SK-N-SH treated with all-trans-retinoic acid at 6 μM for 48 hours (cell line): ENCODE measurements around the gene MPZL3.

Source experiments
- ATAC-seq: fragments of 200-7000 bp; cut with Tn5 transposase; 3 replicates; pipeline ENCODE4 v1.9.1; 2020; ENCODE audit warnings: mild to moderate bottlenecking, moderate library complexity
- ARNTL ChIP-seq: fragments of 450-650 bp; formaldehyde crosslinking; IDR thresholded peaks from 2 replicates; pipeline ENCODE4 v1.5.0; 2020; ENCODE audit warnings: low read depth, mild to moderate bottlenecking, moderate library complexity, borderline replicate concordance
- BACH2 ChIP-seq: fragments of 250-450 bp; sonication (Bioruptor Pico); IDR thresholded peaks from 2 replicates; pipeline ENCODE4 v1.9.0; 2021; ENCODE audit warnings: mild to moderate bottlenecking, borderline replicate concordance
- CREB5 ChIP-seq: fragments of 250-450 bp; sonication (Bioruptor Pico); IDR thresholded peaks from 2 replicates; pipeline ENCODE4 v1.5.1; 2020; ENCODE audit warnings: low read depth, mild to moderate bottlenecking, moderate library complexity
- CSDC2 ChIP-seq: fragments of 250-450 bp; sonication (Bioruptor Pico); IDR thresholded peaks from 2 replicates; pipeline ENCODE4 v1.5.0; 2020; ENCODE audit warnings: mild to moderate bottlenecking, moderate library complexity
- CSRNP3 ChIP-seq: fragments of 250-450 bp; sonication (Bioruptor Pico); IDR thresholded peaks from 2 replicates; pipeline ENCODE4 v1.5.1; 2021; ENCODE audit warnings: mild to moderate bottlenecking, moderate library complexity
- ESRRG ChIP-seq: fragments of 250-450 bp; sonication (Bioruptor Pico); IDR thresholded peaks from 2 replicates; pipeline ENCODE4 v1.6.1; 2021; ENCODE audit warnings: mild to moderate bottlenecking
- PATZ1 ChIP-seq: fragments of 250-450 bp; sonication (Bioruptor Pico); IDR thresholded peaks from 2 replicates; pipeline ENCODE4 v1.8.0; 2020; ENCODE audit warnings: mild to moderate bottlenecking, moderate library complexity, borderline replicate concordance
- POU6F1 ChIP-seq: fragments of 250-450 bp; sonication (Bioruptor Pico); IDR thresholded peaks from 2 replicates; pipeline ENCODE4 v1.8.0; 2021; ENCODE audit warnings: low read depth, mild to moderate bottlenecking, moderate library complexity, borderline replicate concordance
- RARB ChIP-seq: fragments of 250-450 bp; sonication (Bioruptor Pico); IDR thresholded peaks from 2 replicates; pipeline ENCODE4 v1.8.0; 2021; ENCODE audit warnings: mild to moderate bottlenecking, moderate library complexity
- SNAI2 ChIP-seq: fragments of 250-450 bp; sonication (Bioruptor Pico); IDR thresholded peaks from 2 replicates; pipeline ENCODE4 v1.5.0; 2020; ENCODE audit warnings: mild to moderate bottlenecking, moderate library complexity
- TOX ChIP-seq: fragments of 250-450 bp; sonication (Bioruptor Pico); IDR thresholded peaks from 2 replicates; pipeline ENCODE4 v1.8.0; 2021; ENCODE audit warnings: mild to moderate bottlenecking, moderate library complexity, borderline replicate concordance
- TSHZ2 ChIP-seq: fragments of 250-450 bp; sonication (Bioruptor Pico); IDR thresholded peaks from 2 replicates; pipeline ENCODE4 v1.5.0; 2020; ENCODE audit warnings: mild to moderate bottlenecking, moderate library complexity
- ZC3H10 ChIP-seq: fragments of 250-450 bp; sonication (Bioruptor Pico); IDR thresholded peaks from 2 replicates; pipeline ENCODE4 v1.5.1; 2021; ENCODE audit warnings: mild to moderate bottlenecking, moderate library complexity
- ZFP3 ChIP-seq: fragments of 250-450 bp; sonication (Bioruptor Pico); IDR thresholded peaks from 2 replicates; pipeline ENCODE4 v1.5.0; 2020; ENCODE audit warnings: mild to moderate bottlenecking, moderate library complexity
- ZFP30 ChIP-seq: fragments of 450-650 bp; formaldehyde crosslinking; IDR thresholded peaks from 2 replicates; pipeline ENCODE4 v1.5.0; 2022; ENCODE audit warnings: mild to moderate bottlenecking, moderate library complexity
- ZNF70 ChIP-seq: fragments of 450-650 bp; formaldehyde crosslinking; IDR thresholded peaks from 2 replicates; pipeline ENCODE4 v1.5.0; 2020; ENCODE audit warnings: mild to moderate bottlenecking, moderate library complexity
- ZNF8 ChIP-seq: fragments of 450-650 bp; formaldehyde crosslinking; IDR thresholded peaks from 2 replicates; pipeline ENCODE4 v1.5.0; 2020; ENCODE audit warnings: mild to moderate bottlenecking, moderate library complexity

The MPZL3 gene

GRCh38 chr11:118264569-118265465 is 12.7 kb upstream of the MPZL3 start:
- TF ChIP-seq CSDC2 (CRISPR knock-in tag) (no peak), ZNF8 (no peak), RARB (CRISPR knock-in tag) (no peak), ESRRG (no peak), TOX (no peak), CSRNP3 (CRISPR knock-in tag) (no peak), ZNF70 (CRISPR knock-in tag) (no peak), CREB5 (CRISPR knock-in tag) (no peak), ZFP30 (no peak), PATZ1 (no peak), BACH2 (CRISPR knock-in tag) (no peak)
- no peak for ATAC-seq

GRCh38 chr11:118263695-118264568 is 11.8 kb upstream of the MPZL3 start, which contains the start of gene MPZL2:
Gene MPZL2, minus strand, starts transcription at chr11:118264297. Its CDS starts 144 bp downstream, at chr11:118264153.
- TF ChIP-seq ARNTL (no peak), TSHZ2 (CRISPR knock-in tag) (no peak), POU6F1 (CRISPR knock-in tag) (no peak), ZC3H10 (CRISPR knock-in tag) (no peak), BACH2 (CRISPR knock-in tag) (no peak), ZNF8 (no peak), ZFP3 (no peak), SNAI2 (CRISPR knock-in tag) (no peak), CREB5 (CRISPR knock-in tag) (no peak), ESRRG (no peak), RARB (CRISPR knock-in tag) (no peak)
- ATAC-seq, result peak; percentile 64
